GM12872 (cell line): ENCODE results near the gene C19orf44.

ENCODE experiments used
- CTCF ChIP-seq: IDR thresholded peaks from 3 replicates; pipeline ENCODE4 v1.5.1; 2011; ENCODE audit warnings: low read depth, mild to moderate bottlenecking, low read length, moderate library complexity; ENCODE audit not compliant: insufficient read depth

Gene C19orf44

GRCh38 chr19:16532440-16533234, 36.4 kb downstream of the C19orf44 start:
- TF ChIP-seq CTCF: no peak

- TF ChIP-seq CTCF: no peak
Observed at GRCh38 chr19:16535381-16535780, 39.2 kb downstream of the C19orf44 start.

- TF ChIP-seq CTCF: no peak
Observed at GRCh38 chr19:16536130-16536529, 39.9 kb downstream of the C19orf44 start.

- TF ChIP-seq CTCF: no peak
Observed at GRCh38 chr19:16537111-16537510, 40.9 kb downstream of the C19orf44 start.

GRCh38 chr19:16540948-16541347, 44.8 kb downstream of the C19orf44 start:
- TF ChIP-seq CTCF: no peak

GRCh38 chr19:16541526-16542044, 45.4 kb downstream of the C19orf44 start:
- no peak for TF ChIP-seq CTCF

GRCh38 chr19:16542045-16542909, 46.1 kb downstream of the C19orf44 start, which contains the start of gene CHERP:
CHERP (minus strand) TSS chr19:16542437; CDS start chr19:16542378, 59 bp downstream.
- TF ChIP-seq CTCF: no peak
